Head of caudate nucleus (tissue), 42 donors: ENCODE measurements around the gene MAP1LC3B.
"Not testable (repeated sequence)": the region's sequence is repeated elsewhere in the genome, so short reads cannot be mapped to it uniquely, and the experiment has no call there.

Experiments used
- DNase-seq, 42 donors: peaks; one replicate each; pipeline versions ENCODE4 v3.0.0 to v3.0.0-alpha.2; 2020 to 2021; ENCODE audit warnings: mixed read lengths in 7 of 42
- intact Hi-C: fragments of 100-400 bp; cut with DNase I; formaldehyde crosslinking; loops from one replicate; pipeline ENCODE4 v1.15.0; 2022

Gene MAP1LC3B

GRCh38 chr16:87358696-87359095, 33.4 kb upstream of the MAP1LC3B start:
- intact Hi-C loops = no loop called here

GRCh38 chr16:87359121-87359520, 33.0 kb upstream of the MAP1LC3B start:
- intact Hi-C loops = no loop called here
- no peak for DNase-seq

More at GRCh38 chr16:87358696-87359095, 33.4 kb upstream of the MAP1LC3B start:
- no peak for DNase-seq

- DNase-seq = no peak
- intact Hi-C loops = no loop called here
Measured at GRCh38 chr16:87360862-87361610, 31.1 kb upstream of the MAP1LC3B start.

- DNase-seq = peak in 1 of 42 donors; percentile 23
- intact Hi-C loops = no loop called here
Measured at GRCh38 chr16:87361916-87362619, 30.1 kb upstream of the MAP1LC3B start.

- intact Hi-C loops, DNase-seq: not testable (repeated sequence)
Measured at GRCh38 chr16:87362828-87363559, 29.1 kb upstream of the MAP1LC3B start.

- intact Hi-C loops = no loop called here
- peak in 1 of 42 donors; percentile 18 for DNase-seq
Measured at GRCh38 chr16:87363771-87364455, 28.2 kb upstream of the MAP1LC3B start.

- intact Hi-C loops = no loop called here
- no peak for DNase-seq
Measured at GRCh38 chr16:87365021-87365713, 27.0 kb upstream of the MAP1LC3B start.

GRCh38 chr16:87366288-87366687, 25.8 kb upstream of the MAP1LC3B start:
- intact Hi-C loops = no loop called here

GRCh38 chr16:87366930-87367329, 25.2 kb upstream of the MAP1LC3B start:
- intact Hi-C loops = no loop called here

More at GRCh38 chr16:87366288-87366687, 25.8 kb upstream of the MAP1LC3B start:
- no peak for DNase-seq

GRCh38 chr16:87367529-87367928, 24.6 kb upstream of the MAP1LC3B start:
- intact Hi-C loops = no loop called here
- no peak for DNase-seq

More at GRCh38 chr16:87366930-87367329, 25.2 kb upstream of the MAP1LC3B start:
- DNase-seq = no peak

- intact Hi-C loops = no loop called here
- no peak for DNase-seq
Measured at GRCh38 chr16:87368029-87368770, 23.9 kb upstream of the MAP1LC3B start.

GRCh38 chr16:87369117-87369765, 22.9 kb upstream of the MAP1LC3B start:
- no peak for DNase-seq
- intact Hi-C loops = no loop called here

- peak in 4 of 42 donors; percentile 19 to 29 (median 28) for DNase-seq
- intact Hi-C loops = no loop called here
Measured at GRCh38 chr16:87369796-87370719, 22.1 kb upstream of the MAP1LC3B start.

- DNase-seq = no peak
- intact Hi-C loops = no loop called here
Measured at GRCh38 chr16:87371261-87371866, 20.8 kb upstream of the MAP1LC3B start.

- no peak for DNase-seq
- intact Hi-C loops = no loop called here
Measured at GRCh38 chr16:87372305-87372704, 19.8 kb upstream of the MAP1LC3B start.

- intact Hi-C loops = no loop called here
- DNase-seq = no peak
Measured at GRCh38 chr16:87374313-87374712, 17.8 kb upstream of the MAP1LC3B start.
